Neural cell (in vitro differentiated cells): Measurements from ENCODE around the gene ALX1. TPM values are rescaled to one million over a fixed set of nuclear protein-coding genes. Genes with fewer than 3 reads are reported as not detected.

ENCODE experiments used
- H2AFZ ChIP-seq: fragments of 200-600, 300-800 bp; sonication (generic), shearing (Covaris generic); 2 replicates; pipeline ENCODE4 v1.6.0; 2014; ENCODE audit warnings: low read depth, mild to moderate bottlenecking, antibody characterized with exemption, low read length, moderate library complexity
- H3F3A ChIP-seq: fragments of 200-600 bp; shearing (Covaris generic); 2 replicates; pipeline ENCODE4 v1.6.1; 2016; ENCODE audit warnings: mild to moderate bottlenecking, moderate library complexity, mixed read lengths, antibody characterized with exemption, low read length; ENCODE audit not compliant: insufficient read depth, poor library complexity, severe bottlenecking
- H3K27ac ChIP-seq: fragments of 200-600, 300-800 bp; sonication (generic), shearing (Covaris generic); 2 replicates; pipeline ENCODE4 v1.5.1; 2014; ENCODE audit warnings: mild to moderate bottlenecking, low read length, moderate library complexity
- H3K27me3 ChIP-seq: fragments of 300-800, 200-600 bp; sonication (generic), shearing (Covaris generic); 2 replicates; pipeline ENCODE4 v1.6.0; 2014; ENCODE audit warnings: mild to moderate bottlenecking, low read depth, low read length, moderate library complexity; ENCODE audit not compliant: insufficient read depth
- H3K36me3 ChIP-seq: fragments of 300-800, 200-600 bp; sonication (generic), shearing (Covaris generic); 2 replicates; pipeline ENCODE4 v1.5.1; 2014; ENCODE audit warnings: mild to moderate bottlenecking, antibody characterized with exemption, low read length, moderate library complexity; ENCODE audit not compliant: insufficient read depth
- H3K4me2 ChIP-seq: fragments of 300-800, 200-600 bp; sonication (generic), shearing (Covaris generic); 2 replicates; pipeline ENCODE4 v1.6.0; 2014; ENCODE audit warnings: mild to moderate bottlenecking, low read length
- H3K4me3 ChIP-seq: fragments of 300-800, 200-600 bp; sonication (generic), shearing (Covaris generic); 2 replicates; pipeline ENCODE4 v1.5.1; 2014; ENCODE audit warnings: mild to moderate bottlenecking, low read length, moderate library complexity
- H3K79me2 ChIP-seq: fragments of 200-600 bp; shearing (Covaris generic); replicated peaks from 2 replicates; pipeline ENCODE4 v1.6.0; 2014; ENCODE audit warnings: mild to moderate bottlenecking, low read length, moderate library complexity; ENCODE audit not compliant: insufficient read depth
- H3K9ac ChIP-seq: fragments of 300-800, 200-600 bp; sonication (generic), shearing (Covaris generic); 2 replicates; pipeline ENCODE4 v1.6.1; 2016; ENCODE audit warnings: mild to moderate bottlenecking, low read length, mixed read lengths
- H3K9me2 ChIP-seq: fragments of 200-600 bp; shearing (Covaris generic); 2 replicates; pipeline ENCODE4 v1.6.1; 2016; ENCODE audit warnings: mild to moderate bottlenecking, low read length, mixed read lengths; ENCODE audit not compliant: insufficient read depth
- H3K9me3 ChIP-seq: fragments of 200-600, 300-800 bp; sonication (generic), shearing (Covaris generic); 2 replicates; pipeline ENCODE4 v1.6.1; 2016; ENCODE audit warnings: mild to moderate bottlenecking, mixed run types, low read length, moderate library complexity, mixed read lengths
- H4K20me1 ChIP-seq: fragments of 200-600 bp; shearing (Covaris generic); 2 replicates; pipeline ENCODE4 v1.6.1; 2016; ENCODE audit warnings: mild to moderate bottlenecking, mixed run types; ENCODE audit not compliant: insufficient read depth
- CTCF ChIP-seq: fragments of 450-650 bp; IDR thresholded peaks from 2 replicates; pipeline ENCODE4 v1.5.1; 2014; ENCODE audit warnings: antibody characterized with exemption, mild to moderate bottlenecking, moderate library complexity; ENCODE audit not compliant: poor library complexity, severe bottlenecking
- EP300 ChIP-seq: fragments of 450-650 bp; conservative IDR thresholded peaks from 2 replicates; pipeline ENCODE4 v1.6.1; 2014; ENCODE audit warnings: antibody characterized with exemption, mild to moderate bottlenecking, moderate library complexity; ENCODE audit not compliant: poor library complexity, severe bottlenecking
- MXI1 ChIP-seq: fragments of 450-650 bp; conservative IDR thresholded peaks from 2 replicates; pipeline ENCODE4 v1.6.1; 2014; ENCODE audit warnings: antibody characterized with exemption, mild to moderate bottlenecking; ENCODE audit not compliant: poor library complexity, severe bottlenecking
- POLR2AphosphoS5 ChIP-seq: IDR thresholded peaks from 2 replicates; pipeline ENCODE4 v1.6.1; 2012
- RAD21 ChIP-seq: fragments of 450-650 bp; conservative IDR thresholded peaks from 2 replicates; pipeline ENCODE4 v1.6.1; 2014; ENCODE audit warnings: antibody characterized with exemption, mild to moderate bottlenecking, moderate library complexity
- REST ChIP-seq: IDR thresholded peaks from 2 replicates; pipeline ENCODE4 v1.6.1; 2012; ENCODE audit warnings: borderline replicate concordance
- SMC3 ChIP-seq: fragments of 450-650 bp; conservative IDR thresholded peaks from 2 replicates; pipeline ENCODE4 v1.6.1; 2014; ENCODE audit warnings: antibody characterized with exemption, mild to moderate bottlenecking, moderate library complexity; ENCODE audit not compliant: poor library complexity
- TAF1 ChIP-seq: IDR thresholded peaks from 2 replicates; pipeline ENCODE4 v1.6.1; 2012; ENCODE audit warnings: low read depth
- polyA plus RNA-seq: library from polyadenylated mRNA; depleted of rRNA; stranded (reverse); fragments of >200 nt; gene quantifications from 2 replicates; pipeline ENCODE4 v1.2.3, GENCODE V29; 2014

Gene ALX1
- polyA plus RNA-seq, 1 donor from 2014 or later: 0.43 TPM

GRCh38 chr12:85283560-85283959 lies 3.5 kb downstream of the ALX1 start:
- Histone ChIP-seq H3K27ac (no peak overlapping the region), H3K9me2 (no peaks in the 10 kb centered on the region), H3K27me3 (peaks cover 68% of the 10 kb centered on the region), H3K36me3 (no peaks in the 10 kb centered on the region), H3F3A (no peaks in the 10 kb centered on the region), H3K4me3 (no peak overlapping the region), H3K9me3 (peaks cover 1% of the 10 kb centered on the region), H3K79me2 (no peaks in the 10 kb centered on the region), H3K4me2 (no peak overlapping the region), H2AFZ (no peak overlapping the region), H3K9ac (no peak overlapping the region), H4K20me1 (no peaks in the 10 kb centered on the region)
- TF ChIP-seq RAD21: no peak
- TF ChIP-seq POLR2AphosphoS5: no peak

GRCh38 chr12:85296362-85296761 lies 16.3 kb downstream of the ALX1 start:
- Histone ChIP-seq H3K27ac (no peak overlapping the region), H3K4me2 (no peak overlapping the region), H3K27me3 (no peaks in the 10 kb centered on the region), H4K20me1 (no peaks in the 10 kb centered on the region), H3K9me3 (no peaks in the 10 kb centered on the region), H3F3A (no peaks in the 10 kb centered on the region), H2AFZ (no peak overlapping the region), H3K79me2 (no peaks in the 10 kb centered on the region), H3K36me3 (no peaks in the 10 kb centered on the region), H3K9me2 (no peaks in the 10 kb centered on the region), H3K4me3 (no peak overlapping the region), H3K9ac (no peak overlapping the region)
- TF ChIP-seq CTCF: no peak
- TF ChIP-seq SMC3: no peak
- TF ChIP-seq TAF1: no peak
- no peak for TF ChIP-seq MXI1

- no peaks in the 10 kb centered on the region for H3K36me3 ChIP-seq
- H3K79me2 ChIP-seq: no peaks in the 10 kb centered on the region
- no peak overlapping the region for H2AFZ ChIP-seq
- no peaks in the 10 kb centered on the region for H4K20me1 ChIP-seq
- no peak overlapping the region for H3K27ac ChIP-seq
- H3K27me3 ChIP-seq: no peaks in the 10 kb centered on the region
- no peak overlapping the region for H3K4me3 ChIP-seq
- no peaks in the 10 kb centered on the region for H3F3A ChIP-seq
- no peak overlapping the region for H3K4me2 ChIP-seq
- H3K9me2 ChIP-seq: no peaks in the 10 kb centered on the region
- TF ChIP-seq EP300: peak; percentile 84
- no peak for TF ChIP-seq REST
- peak; percentile 77 for TF ChIP-seq POLR2AphosphoS5
- H3K9me3 ChIP-seq: no peaks in the 10 kb centered on the region
- no peak overlapping the region for H3K9ac ChIP-seq
These were observed 19.0 kb downstream of the ALX1 start for GRCh38 chr12:85299053-85299452.
